ENCODE results near the gene BMP7.
"Not testable (repeated sequence)": the region's sequence is repeated elsewhere in the genome, so short reads cannot be mapped to it uniquely, and the experiment has no call there.

The BMP7 gene

DNA sequence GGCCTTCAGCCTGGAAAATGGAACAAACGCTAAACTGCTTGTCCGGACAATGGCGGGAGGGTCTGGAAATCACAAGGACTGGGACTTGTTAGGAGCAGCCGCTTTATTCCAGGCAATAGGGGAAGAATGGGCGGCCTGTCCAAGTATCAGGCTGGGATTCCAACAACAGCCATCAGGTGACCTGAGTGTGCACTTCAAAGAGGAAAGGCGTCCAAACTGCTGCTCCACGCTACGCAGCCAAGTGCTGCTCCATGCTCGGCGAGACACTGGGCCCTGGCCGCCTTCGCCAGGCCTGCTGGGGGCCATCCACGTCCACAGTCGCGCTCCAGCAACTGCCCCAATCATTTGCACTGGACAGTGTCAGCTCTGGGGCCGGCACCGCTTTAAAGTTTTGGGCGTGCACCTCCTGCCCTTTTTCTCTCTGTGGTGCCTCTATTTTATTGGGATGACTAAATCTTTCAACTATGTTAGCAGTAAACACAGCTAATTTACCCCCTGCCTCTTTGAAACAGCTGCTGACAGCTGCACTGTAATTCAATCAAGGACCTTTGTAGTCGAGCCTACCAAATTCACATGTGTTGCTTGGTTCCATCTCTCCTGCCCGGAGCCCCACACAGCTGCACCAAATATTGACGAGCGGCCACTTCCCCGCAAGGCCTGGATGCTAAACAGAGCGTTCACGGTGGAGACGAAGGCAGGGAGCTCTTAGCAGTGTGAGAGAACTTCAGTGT, 98.3 kb downstream of the BMP7 start:
- DNase-seq (ENCODE audit: low spot score), result peak; percentile 35

DNA sequence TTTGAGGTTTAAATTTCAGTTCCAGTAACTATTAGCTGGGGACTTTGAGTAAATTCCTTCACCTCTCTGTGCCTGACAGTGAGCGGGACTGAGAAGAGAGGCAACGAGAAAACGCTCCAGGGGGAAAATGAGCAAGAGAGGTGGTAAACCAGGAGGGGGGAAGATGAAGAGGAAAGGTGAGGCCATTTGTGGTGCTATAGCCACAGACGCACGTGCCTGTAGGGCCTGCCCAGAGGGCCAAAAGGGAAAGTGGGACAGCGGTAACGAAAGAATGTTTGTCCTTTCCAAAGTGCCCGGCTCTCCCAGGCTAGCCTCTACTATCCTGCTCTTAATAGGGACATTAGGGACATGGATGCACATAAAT, 99.2 kb downstream of the BMP7 start:
- no peak for DNase-seq (ENCODE audit: low spot score)

DNA sequence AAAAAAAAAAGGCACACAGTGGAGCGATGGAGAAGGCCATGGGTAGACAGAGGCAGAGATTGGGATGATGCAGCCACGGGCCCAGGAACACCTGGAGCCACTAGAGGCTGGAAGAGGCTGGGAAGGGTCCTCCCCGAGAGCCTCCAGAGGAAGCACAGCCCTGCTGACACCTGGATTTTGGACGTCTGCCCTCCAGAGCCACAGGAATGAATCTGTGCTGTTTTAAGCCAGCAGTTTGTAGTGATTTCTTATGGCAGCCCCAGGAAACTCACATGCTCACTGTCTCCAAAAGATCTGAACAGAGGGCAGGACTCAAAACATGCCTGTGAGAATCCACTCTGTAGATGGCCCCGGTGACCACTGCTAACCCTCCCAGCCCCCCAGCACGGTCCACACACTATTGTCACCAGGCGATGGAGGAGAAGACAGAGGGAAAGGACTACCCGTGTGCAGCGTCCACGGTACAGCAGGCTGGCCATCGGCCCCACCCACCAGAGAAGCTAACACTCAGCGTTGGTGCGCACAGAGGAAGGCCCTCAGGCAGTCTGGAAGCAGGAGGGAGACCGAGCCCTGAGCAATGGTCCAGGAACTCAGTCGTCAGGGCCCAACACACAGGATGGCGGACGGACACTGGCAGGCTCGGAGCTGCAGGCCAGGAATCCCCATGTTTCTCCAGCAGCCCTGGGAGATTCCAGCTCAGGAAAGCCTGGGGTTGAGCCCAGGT, 99.7 kb downstream of the BMP7 start:
- DNase-seq (ENCODE audit: low spot score), result no peak

GRCh38 chr20:57165427-57166004, 100.9 kb downstream of the BMP7 start:
- DNase-seq (ENCODE audit: low spot score), result no peak

GRCh38 chr20:57164872-57165271, 101.6 kb downstream of the BMP7 start:
- no peak for DNase-seq (ENCODE audit: low spot score)

- DNase-seq (ENCODE audit: low spot score), result no peak
Observed at GRCh38 chr20:57163041-57163440, 103.4 kb downstream of the BMP7 start.

GRCh38 chr20:57162362-57162652, 104.1 kb downstream of the BMP7 start:
- no peak for DNase-seq (ENCODE audit: low spot score)

- DNase-seq (ENCODE audit: low spot score), result no peak
Observed at GRCh38 chr20:57161478-57162361, 104.7 kb downstream of the BMP7 start.

- no peak for DNase-seq (ENCODE audit: low spot score)
Observed at GRCh38 chr20:57160985-57161384, 105.5 kb downstream of the BMP7 start.

- no peak for DNase-seq (ENCODE audit: low spot score)
Observed at GRCh38 chr20:57159945-57160610, 106.4 kb downstream of the BMP7 start.

DNA sequence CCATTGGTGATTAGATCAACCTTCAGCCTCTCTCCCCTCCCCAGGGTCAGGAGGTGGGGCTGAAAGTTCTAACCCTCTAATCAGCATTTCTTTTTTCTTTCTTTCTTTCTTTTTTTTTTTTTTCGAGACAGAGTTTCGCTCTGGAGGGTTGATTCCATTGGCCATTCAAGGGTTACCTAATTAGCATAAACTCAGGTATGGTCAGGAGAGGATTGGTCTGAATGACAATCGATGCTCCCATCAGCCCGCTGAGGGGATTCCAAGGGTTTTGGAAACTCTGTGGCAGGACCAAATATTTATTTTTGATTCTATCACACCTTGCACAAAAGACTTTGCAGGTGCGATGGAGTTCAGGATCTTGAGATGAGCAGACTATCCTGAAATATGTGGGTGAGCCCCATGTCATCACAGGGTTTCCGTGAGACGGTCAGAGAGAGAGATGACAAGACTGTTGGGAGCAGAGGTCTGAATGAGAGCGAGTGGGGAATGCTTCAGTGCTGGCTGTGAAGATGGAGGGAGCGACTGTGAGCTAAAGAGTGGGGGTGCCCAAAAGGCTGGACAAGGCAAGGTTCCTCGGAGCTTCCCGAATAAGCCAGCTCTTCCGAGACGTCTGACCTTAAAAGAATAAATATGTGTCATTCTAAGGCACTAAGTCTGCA, 107.1 kb downstream of the BMP7 start:
- no peak for DNase-seq (ENCODE audit: low spot score)

GRCh38 chr20:57158474-57158873, 108.0 kb downstream of the BMP7 start:
- no peak for DNase-seq (ENCODE audit: low spot score)

GRCh38 chr20:57157787-57158186, 108.7 kb downstream of the BMP7 start:
- DNase-seq (ENCODE audit: low spot score), result not testable (repeated sequence)

DNA sequence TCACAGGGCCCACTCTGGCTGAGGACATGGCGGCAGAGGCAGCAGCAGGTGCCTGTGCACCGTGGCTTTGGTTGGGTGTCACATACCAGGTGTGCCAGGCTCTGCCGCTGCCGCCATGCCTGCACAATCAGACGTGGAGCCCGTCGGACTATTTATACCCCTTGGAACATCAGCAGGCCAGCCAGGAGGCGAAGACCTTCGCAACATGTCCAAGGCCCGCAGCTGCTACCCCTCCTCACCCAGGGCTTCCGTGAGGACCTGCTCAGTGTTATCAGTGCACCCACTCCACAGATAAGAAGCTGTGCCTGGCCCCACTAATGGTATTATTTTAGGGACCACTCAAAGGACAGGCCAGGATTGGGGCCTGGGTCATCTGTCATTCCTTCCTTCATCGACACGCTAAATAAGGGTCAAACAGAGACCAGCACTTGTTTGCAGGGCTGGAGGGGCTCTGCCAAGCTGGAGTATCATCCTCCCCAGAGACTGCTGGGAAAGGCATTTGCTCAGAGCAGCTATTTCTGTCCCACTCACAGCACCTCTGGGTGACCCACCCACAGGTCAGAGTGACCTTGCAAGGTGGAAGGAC, 109.2 kb downstream of the BMP7 start:
- DNase-seq (ENCODE audit: low spot score), result no peak

GRCh38 chr20:57156011-57156729, 110.3 kb downstream of the BMP7 start:
- DNase-seq (ENCODE audit: low spot score), result no peak

DNA sequence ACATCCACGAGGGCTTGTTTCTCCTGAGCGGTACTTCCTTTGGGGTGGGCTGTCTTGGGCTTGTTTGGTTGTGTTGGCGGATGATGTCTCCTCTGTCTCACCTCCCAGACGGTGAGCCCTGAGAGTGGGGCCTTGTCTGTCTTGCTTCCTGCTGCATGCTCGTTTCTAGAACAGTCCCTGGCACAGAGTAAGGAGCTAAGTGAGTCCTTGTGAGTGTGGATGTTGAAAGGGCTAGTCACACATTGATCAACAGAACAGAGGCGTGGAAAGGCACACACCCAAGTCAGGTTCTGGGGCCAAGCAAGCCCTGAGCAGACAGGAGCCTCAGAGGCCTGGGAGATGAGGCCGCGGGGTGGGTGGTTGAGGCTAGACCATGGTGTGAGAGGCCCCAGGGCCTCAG, 111.0 kb downstream of the BMP7 start:
- no peak for DNase-seq (ENCODE audit: low spot score)

DNA sequence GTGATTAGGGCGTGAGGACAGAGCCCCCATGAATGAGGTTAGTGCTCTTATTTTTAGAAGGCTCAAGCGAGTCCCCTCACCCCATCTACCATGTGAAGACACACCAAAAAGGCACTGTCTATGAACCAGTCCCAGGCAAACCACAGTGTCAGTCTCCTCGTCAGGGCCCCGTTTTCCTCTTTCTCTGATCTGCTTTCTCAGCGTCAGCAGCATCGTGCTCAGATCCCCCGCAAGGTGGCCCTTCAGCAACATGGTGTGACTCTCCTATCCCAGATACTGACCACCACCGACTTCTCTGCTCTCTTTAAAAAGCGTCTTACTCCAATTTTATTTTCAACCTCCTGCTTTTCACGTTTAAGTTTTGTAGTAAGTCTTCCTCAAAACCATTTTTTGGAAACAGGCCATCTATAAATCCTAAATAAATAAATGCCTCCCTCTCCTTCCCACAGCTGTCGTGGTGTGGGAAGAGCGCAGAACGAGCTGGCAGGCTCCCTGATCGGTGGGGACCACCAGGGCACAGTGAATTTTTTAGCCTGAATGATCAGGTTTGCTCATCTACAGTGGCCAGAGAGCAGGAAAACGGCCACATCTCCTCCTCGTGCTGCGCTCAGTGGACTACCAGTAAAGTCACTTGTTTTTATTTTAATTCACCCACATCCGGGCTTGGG, 113.1 kb downstream of the BMP7 start:
- DNase-seq (ENCODE audit: low spot score), result no peak

GRCh38 chr20:57152557-57152956, 113.9 kb downstream of the BMP7 start:
- no peak for DNase-seq (ENCODE audit: low spot score)

DNA sequence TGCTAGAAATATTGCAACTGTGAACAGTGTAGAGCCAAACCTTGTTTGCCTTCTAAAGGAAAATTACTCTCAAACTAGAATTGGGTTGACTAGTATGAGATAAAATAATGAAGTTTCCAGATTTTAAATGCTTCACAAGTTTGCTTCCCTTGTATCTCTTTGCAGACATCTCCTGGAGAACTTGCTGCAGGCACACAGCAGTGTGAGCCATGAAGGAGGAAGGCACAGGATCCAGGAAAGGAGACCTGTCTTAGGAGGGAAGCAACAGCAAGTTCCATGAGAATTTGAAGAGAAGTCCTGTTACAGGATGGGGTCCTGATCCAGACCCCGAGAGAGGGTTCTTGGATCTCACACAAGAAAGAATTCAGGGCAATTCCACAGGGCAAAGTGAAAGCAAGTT, 115.9 kb downstream of the BMP7 start:
- DNase-seq (ENCODE audit: low spot score), result no peak

- no peak for DNase-seq (ENCODE audit: low spot score)
Observed at GRCh38 chr20:57148263-57148662, 118.2 kb downstream of the BMP7 start.

Data from AG20443 (cell line).